DMS114 treated with DMSO at 0.1 percent for 48 hours (cell line): ENCODE results near the gene THAP4.

Experiments used
- DNase-seq: peaks from one replicate; lab custom pipeline; 2025; ENCODE audit not compliant: unreplicated experiment; lab: John Stamatoyannopoulos, UW

The THAP4 gene, protein sequence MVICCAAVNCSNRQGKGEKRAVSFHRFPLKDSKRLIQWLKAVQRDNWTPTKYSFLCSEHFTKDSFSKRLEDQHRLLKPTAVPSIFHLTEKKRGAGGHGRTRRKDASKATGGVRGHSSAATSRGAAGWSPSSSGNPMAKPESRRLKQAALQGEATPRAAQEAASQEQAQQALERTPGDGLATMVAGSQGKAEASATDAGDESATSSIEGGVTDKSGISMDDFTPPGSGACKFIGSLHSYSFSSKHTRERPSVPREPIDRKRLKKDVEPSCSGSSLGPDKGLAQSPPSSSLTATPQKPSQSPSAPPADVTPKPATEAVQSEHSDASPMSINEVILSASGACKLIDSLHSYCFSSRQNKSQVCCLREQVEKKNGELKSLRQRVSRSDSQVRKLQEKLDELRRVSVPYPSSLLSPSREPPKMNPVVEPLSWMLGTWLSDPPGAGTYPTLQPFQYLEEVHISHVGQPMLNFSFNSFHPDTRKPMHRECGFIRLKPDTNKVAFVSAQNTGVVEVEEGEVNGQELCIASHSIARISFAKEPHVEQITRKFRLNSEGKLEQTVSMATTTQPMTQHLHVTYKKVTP

DNA sequence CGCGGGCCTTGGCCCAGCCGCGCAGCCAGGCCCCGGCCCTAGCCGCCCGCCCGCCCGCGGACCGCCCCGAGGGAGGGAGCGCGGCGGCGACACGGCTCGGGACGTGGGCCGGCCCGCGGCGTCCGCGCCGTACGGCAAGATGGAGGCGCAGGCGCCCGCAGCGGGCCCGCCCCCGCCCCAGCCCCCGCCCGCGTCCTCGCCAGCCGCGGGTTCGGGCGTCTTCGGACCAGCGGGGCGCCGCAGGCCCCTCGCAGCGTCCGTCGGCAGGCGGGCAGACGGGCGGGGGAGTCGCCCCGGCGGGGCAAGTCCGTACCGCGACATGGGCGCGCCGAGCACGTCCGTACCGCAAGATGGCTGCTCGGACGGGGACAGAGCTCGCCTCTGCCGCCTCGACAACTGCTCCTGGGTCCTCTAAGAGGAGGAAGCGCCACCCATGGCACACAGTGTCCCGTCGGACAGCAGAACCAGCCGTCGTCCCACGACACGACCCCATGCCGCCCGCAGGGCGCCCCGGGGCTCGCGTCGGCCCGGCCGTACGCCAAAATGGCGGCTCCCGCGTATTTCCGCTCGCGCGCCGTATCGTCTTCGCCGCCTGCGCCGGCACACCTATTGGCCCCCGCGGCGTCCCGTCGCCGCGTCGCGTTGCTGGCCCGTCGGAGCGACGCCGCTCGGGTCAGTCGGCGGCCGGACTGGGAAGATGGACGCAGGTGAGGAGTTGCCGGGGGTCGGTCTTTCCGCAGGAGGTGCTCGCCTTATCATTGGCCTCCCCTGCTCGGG, at the start of gene THAP4, which contains the start of gene ATG4B:
THAP4 (minus strand) TSS at position 141 of the 777 bp plus-strand sequence. CDS start 141 bp downstream, outside the sequence.
ATG4B (plus strand) TSS at position 676 of the 777 bp plus-strand sequence; CDS start at position 698, 22 bp downstream.
- DNase-seq = peak; percentile 46

DNA sequence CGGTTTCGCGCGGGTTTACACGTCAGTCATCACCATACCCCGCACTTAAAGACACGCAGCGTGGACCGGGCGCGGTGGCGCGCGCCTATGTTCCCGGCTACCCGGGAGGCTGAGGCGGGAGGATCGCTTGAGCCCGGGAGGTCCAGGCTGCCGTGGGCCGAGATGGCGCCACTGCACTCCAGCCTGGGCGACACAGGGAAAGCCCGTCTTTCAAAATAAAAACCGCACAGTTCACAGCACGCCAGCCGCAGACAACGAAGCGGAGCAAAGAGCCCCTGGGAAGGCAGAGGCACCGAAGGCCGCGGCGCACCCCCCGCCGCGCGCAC, 49.3 kb upstream of the THAP4 start:
- no peak for DNase-seq

DNA sequence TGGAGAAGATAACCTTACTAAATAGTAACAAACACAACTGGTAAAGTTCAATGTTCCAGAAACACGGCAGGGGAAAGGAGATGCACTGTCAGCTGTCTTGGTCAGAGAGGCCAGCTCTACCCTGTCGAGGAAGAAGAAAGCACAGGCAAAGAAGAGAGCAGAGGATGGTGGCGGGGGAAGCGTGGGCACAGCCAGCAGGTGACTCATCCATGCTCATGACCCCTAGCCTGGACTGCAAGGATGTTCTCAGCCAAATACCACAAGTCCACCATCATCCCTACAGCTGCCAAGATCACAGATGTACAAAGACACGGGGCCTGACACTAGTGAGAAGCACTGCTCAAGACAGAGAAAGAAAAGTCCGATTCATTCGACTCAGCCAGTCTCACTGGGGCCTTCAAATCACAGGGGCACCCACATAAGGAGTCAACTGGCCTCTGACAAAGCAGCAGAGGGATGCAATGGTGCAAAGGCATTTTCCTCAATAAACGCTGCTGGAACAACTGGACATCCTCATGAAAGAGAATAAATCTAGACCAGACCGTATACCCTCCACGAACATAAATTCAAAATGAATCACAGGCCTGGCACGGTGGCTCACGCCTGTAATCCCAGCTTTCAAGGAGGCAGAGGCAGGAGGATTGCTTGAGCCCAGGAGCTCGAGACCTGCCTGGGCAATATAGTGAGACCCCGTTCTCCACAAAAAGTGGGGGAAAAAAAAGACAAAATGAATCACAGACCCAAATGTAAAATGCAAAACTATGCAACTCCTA, 44.1 kb upstream of the THAP4 start:
- no peak for DNase-seq

DNA sequence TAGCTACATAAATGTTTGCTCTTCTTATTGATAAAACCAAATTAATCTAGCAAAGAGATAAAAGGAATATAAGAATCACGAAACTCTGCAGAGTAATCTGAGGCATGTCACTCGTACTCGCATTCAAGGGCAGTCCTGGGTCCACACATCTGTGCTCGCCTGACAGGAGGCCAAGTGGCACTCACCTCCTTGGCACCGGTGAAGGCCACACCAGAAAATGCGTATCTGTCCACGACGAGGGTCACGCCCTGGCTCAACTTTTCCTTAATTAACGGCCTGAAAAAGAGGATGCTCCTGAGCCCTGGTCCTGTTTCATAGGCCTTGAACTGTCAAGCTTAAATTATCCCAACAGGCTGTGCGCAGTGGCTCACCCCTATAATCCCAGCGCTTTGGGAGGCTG, 43.1 kb upstream of the THAP4 start:
- DNase-seq = no peak

DNA sequence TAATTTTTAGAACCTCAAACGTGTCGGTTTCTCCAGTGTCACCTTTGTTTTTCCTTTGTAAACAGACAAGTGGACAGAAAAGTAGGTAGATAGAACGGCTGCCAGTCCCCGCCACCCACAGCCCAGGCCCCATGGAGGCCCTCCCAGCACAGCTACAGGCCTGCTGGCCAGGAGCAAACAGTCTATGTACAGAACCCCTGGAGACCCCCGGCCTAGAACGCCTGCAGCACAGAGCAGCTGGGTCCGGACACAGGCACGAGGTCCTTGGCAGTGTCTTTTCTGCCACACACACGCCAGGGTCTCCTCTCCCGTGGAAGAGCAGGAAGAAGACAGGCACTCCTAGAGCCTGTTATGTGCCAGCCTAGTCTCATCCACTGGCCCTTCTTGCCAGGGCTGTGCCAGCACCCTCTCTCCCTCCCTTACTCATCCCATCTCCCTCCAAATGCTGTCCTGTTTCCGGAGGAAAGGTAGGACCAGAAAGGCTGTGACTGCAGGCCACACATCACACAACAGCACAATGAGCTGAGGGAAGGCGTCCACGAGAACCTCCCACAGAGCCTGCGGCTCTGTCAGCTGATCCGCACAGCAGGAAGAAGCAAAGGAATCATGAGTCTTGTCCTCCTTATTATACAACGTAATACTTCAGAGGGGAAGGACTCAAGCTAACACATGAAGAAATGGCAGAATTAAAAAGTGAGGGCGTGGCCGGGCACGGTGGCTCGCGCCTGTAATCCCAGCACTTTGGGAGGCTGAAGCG, 42.0 kb upstream of the THAP4 start:
- no peak for DNase-seq

DNA sequence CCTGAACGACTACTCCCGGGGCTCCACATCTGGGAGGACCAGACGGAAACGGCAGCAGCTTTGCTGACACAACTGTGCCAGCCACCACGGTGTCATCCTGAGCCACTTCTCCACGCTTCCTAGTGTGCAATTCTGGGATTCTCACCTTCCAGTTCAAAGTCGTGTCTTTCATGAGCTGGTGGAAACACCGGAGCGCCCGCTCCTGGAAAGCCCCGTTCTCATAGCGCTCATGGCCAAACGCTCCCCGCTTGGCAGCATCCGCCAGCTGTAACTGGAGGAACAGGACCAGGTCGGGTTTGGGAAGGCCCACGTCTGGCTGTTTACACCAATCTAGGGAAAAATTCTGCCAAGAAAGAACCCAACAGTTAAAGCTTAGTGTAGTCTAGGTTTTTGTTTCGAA, 41.3 kb upstream of the THAP4 start:
- no peak for DNase-seq

DNA sequence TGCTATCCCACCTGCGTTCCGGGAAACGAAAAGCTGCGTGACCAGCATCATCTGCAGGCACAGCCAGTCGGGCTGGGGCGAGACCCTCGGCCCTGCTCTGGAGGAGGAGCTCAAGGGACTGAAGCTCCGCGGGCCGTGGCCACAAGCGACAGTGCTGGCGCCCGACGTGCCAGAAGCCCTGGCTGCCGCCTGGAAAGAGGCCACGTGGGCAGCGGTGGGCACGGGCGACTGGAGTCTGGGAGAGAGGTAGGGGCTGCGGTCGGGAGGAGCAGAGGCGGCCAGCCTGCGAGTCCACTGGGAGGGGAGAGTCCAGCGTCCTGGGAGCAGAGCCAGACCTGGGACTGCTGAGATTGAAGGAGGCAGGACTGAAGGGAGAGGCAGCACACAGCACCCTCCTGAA, 40.4 kb upstream of the THAP4 start:
- no peak for DNase-seq

DNA sequence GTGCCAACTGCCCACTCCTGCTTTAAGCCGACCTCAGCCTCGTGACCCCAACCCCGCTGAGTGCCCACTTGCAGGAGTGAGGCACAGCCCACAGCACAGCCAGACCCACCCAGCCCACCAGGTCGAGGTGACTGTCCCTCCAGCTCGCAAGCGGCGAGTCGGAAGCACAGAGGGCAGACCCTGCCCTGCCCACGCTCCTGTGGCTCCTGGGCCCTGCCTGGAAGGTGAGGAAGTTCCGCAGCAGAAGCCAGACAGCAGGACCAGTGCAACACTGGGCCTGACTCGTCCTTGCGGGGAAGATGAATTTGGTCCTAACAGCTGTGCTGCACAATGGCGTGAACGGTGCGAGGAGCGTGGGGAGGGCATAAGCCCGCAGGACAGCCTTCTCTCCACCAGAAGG, 39.7 kb upstream of the THAP4 start:
- DNase-seq = no peak

DNA sequence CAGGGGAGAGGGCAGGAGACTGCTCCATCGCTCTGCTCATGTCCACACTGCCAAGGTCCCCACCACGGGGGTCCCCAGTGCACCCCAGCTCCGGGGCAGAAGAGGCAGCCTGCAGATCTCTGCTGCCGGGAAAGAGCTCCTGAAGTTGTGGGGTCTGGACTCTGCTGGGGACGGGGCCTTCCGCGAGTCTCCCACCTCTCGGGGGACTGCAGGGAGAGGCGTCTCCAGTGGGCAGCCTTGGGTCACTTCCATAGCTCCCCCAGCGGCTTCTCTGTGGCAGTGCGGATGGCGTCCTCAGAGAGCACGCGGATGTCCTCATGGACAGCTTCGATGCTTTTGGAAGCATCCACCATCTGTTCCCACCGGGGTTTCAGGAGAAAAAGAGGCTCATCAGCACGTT, 38.9 kb upstream of the THAP4 start:
- DNase-seq = no peak

DNA sequence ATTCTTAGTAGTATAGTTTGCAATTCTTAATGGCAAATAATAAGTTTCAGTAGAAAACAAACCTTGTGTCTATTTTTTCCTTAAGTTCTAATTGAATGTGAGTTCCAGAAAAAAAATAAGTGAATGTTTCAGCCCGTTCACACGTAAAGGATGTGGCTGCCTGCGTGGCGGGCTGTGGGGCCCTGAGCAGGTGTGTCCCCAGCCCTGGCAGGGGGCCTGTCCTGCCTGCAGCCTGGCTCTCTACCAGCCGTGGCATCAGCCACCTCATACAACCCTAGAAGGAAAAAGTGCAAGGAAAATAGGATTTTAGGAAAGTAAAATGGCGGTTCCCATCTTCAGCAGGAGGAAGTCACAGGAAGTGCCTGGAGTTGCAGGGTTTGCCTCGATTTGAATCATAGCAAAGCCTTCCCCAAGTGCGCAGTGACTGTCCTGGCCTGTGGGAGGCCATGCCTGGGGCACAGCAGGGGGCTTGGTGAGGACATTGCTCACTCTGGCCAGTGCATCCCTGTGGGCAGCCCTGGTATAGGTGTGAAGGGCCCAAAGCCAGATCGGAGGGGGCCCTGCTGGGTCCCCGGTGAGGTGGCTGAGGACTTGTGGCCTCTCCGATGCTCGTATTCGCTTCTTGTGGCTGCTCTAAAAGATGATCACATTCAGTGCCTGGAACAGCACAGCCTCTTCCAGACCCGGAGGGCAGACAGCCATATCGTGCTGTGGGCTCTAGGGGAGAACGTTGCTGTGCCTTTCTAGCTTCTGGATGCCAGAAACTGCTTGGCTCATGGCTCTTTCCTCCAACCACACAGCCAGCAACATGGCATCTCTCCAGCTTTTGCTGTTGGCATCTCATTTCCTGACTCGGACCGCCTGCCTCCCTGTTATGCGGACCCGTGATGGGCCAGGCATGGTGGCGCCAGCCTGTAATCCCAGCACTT, 37.1 kb upstream of the THAP4 start:
- DNase-seq = no peak

DNA sequence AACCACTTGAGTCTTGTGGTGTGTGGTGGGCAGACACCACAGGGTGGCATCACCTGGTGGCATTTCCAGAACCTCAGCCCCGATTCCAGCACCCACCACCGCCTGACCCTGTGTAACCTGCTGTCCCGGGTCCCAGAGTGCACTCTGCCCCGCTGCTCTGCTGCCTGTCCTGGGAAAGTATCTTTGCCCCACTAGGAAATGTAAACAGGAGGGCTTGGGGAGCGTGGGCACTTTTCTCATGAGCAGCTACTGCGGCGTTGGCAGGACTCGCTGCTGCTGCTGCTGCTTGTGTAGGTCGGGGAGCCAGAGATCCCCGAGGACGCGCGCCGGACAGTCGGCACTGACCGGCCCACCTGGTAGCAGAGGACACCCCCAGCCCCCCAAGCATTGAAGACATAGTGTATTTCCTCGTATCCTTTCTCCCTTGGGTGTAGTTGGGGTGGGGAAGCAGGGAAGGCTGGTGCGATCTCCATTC, 36.3 kb upstream of the THAP4 start:
- no peak for DNase-seq

DNA sequence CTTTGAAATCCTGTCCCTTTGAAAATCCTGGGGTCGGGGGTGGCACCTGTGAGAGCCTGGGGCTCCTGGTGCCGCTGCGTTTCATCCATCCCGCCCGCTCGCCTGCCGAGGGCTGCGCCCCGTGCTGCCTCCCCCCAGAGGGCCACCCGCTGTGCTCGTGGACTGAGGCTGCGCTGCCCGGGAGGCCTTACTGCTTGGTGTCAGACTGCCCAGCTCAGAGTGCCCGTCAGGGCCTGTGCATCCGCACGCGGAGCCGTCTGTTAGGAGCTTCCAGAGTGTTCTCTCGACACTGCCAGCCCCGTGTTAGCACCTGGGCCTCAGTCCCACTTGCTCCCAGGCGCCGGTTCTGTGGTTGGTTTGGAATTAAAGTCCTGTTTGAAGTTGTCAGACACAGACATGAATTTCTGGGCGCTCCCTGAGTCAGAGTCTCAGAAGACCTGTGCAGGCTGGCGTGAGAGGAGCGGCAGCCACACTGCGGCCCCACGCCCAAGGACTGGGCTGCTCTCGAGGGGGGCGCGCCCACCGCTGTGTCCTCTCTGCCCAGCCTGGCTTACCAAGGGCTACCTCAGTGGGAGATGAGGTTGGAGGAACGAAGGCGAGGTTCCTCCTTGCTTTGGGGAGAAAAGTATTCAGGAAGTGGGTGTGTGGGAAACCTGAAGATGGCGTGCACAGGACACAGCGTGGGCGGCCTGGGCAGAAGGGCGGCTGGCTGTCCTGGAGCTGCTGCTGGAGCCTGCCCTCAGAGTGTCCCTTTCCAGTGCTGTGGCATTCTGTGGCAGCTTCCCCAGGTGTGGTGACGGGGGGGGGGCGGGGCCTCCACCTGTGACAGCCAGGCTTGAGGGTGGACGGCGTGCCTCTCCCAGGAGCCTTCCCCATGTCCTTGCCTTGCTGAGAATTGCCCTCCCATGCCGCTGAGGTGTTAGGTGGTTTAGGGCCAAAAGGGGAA, 35.6 kb upstream of the THAP4 start:
- no peak for DNase-seq

DNA sequence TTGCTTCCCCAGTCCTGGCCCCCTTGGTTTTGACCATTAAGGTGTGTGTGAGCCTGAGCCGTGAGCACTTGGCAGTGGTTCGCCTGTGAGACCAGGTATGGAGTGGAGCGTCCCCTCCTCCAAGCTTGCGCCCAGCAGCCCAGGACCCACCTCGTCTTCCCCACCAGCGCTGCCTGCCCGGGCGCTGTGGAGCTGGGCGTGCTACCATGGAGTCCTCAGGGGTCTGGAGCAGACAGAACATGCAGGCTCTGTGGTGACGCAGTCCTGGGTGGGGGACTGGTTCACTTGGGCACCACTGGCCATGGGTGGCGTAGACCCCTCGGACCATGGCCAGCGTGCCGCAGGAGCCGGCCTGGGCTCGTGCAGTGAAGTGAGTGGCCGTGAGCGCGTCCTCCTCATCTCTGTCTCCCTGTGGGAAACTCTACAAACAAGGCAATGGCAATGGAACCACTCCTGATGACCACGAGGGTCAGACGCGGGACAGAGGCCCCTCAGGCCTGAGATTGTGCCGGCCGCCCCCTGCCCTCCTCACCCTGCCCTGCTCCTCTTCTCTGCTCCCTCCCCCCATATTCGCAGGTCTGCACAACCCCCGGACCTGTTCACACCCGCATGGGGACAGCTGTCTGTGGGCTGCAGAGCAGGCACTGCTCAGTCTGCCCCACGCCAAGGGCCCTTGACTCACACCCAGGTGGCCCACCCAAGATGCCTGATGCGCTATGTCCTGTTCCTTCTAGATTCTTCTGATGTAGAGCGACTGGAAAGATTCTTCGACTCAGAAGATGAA, 34.7 kb upstream of the THAP4 start:
- DNase-seq = no peak

DNA sequence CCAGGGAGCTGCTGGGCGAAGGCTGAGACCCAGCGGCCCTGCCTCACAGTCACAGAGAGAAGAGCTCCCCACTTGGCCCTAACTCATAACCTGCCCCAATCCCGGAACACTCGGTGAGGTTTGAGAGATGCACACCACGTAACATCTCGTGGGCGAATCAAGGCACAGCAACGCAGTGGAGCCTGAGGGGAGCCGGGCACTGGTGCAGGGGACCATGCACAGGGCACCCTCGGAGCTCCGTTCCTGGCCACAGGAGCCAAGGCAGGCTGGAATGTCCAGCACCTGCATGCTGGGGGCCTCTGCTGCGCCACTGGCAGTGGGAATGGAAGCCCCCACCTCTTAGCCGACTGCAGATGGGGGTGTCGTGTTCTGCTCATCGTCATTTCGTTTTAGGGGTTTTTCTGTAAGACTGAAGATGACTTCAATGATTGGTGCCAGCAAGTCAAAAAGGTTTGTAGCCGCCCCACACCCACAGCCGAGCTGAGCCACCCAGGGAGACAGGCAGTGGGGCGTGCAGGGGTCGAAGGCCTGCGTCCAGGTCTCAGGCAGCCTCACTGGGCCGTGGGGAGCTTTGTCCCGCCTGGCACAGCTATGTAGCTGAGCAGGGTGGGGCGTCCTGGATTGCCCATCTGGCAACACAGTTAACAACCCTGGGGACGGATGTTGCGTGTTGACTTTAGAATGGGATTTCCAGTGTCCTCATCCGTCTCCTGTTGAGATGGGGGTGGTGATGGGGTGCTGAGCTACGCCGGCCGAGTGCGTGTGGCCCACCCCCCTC, 33.6 kb upstream of the THAP4 start:
- no peak for DNase-seq

DNA sequence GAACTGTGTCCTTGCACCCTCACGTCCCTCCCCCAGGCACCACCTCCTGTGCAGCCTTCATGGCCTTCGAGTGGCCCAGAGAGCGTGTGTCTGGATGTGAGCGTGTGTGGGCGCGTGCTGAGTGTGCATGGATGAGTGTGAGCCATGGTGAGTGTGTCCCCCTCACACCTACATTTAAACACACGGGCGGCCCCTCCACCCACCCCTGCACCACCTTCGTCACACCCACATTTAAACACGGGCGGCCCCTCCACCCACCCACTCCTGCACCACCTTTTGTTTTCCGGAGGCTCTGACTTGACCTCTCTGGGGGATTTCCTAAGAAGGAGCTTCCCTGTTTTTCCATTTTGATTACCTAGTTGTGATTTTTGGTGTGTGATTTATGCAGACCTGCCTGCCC, 31.9 kb upstream of the THAP4 start:
- DNase-seq = no peak

DNA sequence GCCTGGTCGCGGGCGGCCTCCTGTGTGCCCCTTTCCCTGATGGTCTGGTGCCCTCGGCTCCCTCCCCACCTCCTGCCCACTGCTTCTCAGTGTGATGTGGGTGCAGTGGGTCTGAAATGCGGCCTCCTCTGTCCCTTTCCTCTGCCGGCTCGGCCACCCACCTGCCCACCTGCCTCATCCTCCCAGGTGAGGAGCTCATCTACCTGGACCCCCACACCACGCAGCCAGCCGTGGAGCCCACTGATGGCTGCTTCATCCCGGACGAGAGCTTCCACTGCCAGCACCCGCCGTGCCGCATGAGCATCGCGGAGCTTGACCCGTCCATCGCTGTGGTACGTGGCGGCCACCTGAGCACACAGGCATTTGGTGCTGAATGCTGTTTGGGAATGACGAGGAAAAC, 31.4 kb upstream of the THAP4 start:
- DNase-seq = no peak
